GM18861 (cell line): ENCODE measurements around the gene UPB1.
"Not testable (repeated sequence)": the region's sequence is repeated elsewhere in the genome, so short reads cannot be mapped to it uniquely, and the experiment has no call there.

ENCODE experiments used
- ATAC-seq: cut with Tn5 transposase; IDR thresholded peaks from one replicate; pipeline ENCODE4 v1.9.1; 2021; ENCODE audit not compliant: unreplicated experiment

The UPB1 gene

GRCh38 chr22:24481641-24482040 is 13.5 kb upstream of the UPB1 start:
- no peak for ATAC-seq

- ATAC-seq = no peak
Measured at GRCh38 chr22:24482575-24482974, 12.6 kb upstream of the UPB1 start.

- no peak for ATAC-seq
Measured at GRCh38 chr22:24482998-24483397, 12.1 kb upstream of the UPB1 start.

GRCh38 chr22:24483976-24484545 is 11.1 kb upstream of the UPB1 start:
- ATAC-seq = no peak

GRCh38 chr22:24485170-24485569 is 10.0 kb upstream of the UPB1 start:
- ATAC-seq = no peak

GRCh38 chr22:24485608-24486007 is 9.5 kb upstream of the UPB1 start:
- ATAC-seq = no peak

GRCh38 chr22:24486501-24486921 is 8.6 kb upstream of the UPB1 start:
- ATAC-seq = no peak

- ATAC-seq = no peak
Measured at GRCh38 chr22:24489011-24489410, 6.1 kb upstream of the UPB1 start.

- ATAC-seq = not testable (repeated sequence)
Measured at GRCh38 chr22:24489434-24489833, 5.7 kb upstream of the UPB1 start.

GRCh38 chr22:24492391-24492790 is 2.7 kb upstream of the UPB1 start:
- no peak for ATAC-seq

- ATAC-seq = no peak
Measured at GRCh38 chr22:24494167-24494527, 985 bp upstream of the UPB1 start.

- ATAC-seq = no peak
Measured at GRCh38 chr22:24495365-24495675, 188 bp downstream of the UPB1 start.

- no peak for ATAC-seq
Measured at GRCh38 chr22:24496234-24496633, 1.1 kb downstream of the UPB1 start.

- no peak for ATAC-seq
Measured at GRCh38 chr22:24496661-24497060, 1.5 kb downstream of the UPB1 start.

GRCh38 chr22:24497841-24498258 is 2.7 kb downstream of the UPB1 start:
- ATAC-seq = no peak

- no peak for ATAC-seq
Measured at GRCh38 chr22:24498824-24499223, 3.7 kb downstream of the UPB1 start.

GRCh38 chr22:24499706-24500276 is 4.7 kb downstream of the UPB1 start:
- no peak for ATAC-seq

GRCh38 chr22:24500277-24500820 is 5.2 kb downstream of the UPB1 start:
- ATAC-seq = no peak

GRCh38 chr22:24501301-24502005 is 6.3 kb downstream of the UPB1 start:
- no peak for ATAC-seq

GRCh38 chr22:24502034-24502433 is 6.9 kb downstream of the UPB1 start:
- no peak for ATAC-seq

GRCh38 chr22:24502541-24502940 is 7.4 kb downstream of the UPB1 start:
- no peak for ATAC-seq

- peak; percentile 41 for ATAC-seq
Measured at GRCh38 chr22:24503137-24503842, 8.2 kb downstream of the UPB1 start.
